H1 (cell line): Measurements from ENCODE around the gene TRNP1. TPM values are rescaled to one million over a fixed set of nuclear protein-coding genes. Genes with fewer than 3 reads are reported as not detected.

Experiments used
- BACH1 ChIP-seq: IDR thresholded peaks from 2 replicates; pipeline ENCODE4 v1.6.1; 2012; ENCODE audit warnings: low read length, improper control_type of control experiment
- CEBPB ChIP-seq: IDR thresholded peaks from 2 replicates; pipeline ENCODE4 v1.6.1; 2012; ENCODE audit warnings: low read depth, low read length
- EGR1 ChIP-seq: IDR thresholded peaks from 2 replicates; pipeline ENCODE4 v1.6.1; 2011; ENCODE audit warnings: low read depth, low read length, borderline replicate concordance
- EP300 ChIP-seq, 2 experiments: IDR thresholded peaks; 1 replicate in 1 of 2; 2 replicates in 1 of 2; pipeline ENCODE4 v1.6.1; 2011 to 2012; ENCODE audit warnings: low read depth in 2 of 2, low read length in 2 of 2, mild to moderate bottlenecking in 2 of 2, borderline replicate concordance in 1 of 2, inconsistent platforms in 1 of 2, moderate library complexity in 1 of 2
- EZH2 ChIP-seq: fragments of 200-600 bp; sonication (generic); IDR thresholded peaks from 2 replicates; pipeline ENCODE4 v1.7.1; 2012; ENCODE audit warnings: low read depth, mild to moderate bottlenecking, moderate library complexity, low read length, inconsistent platforms; ENCODE audit not compliant: severe bottlenecking
- GTF2F1 ChIP-seq: IDR thresholded peaks from 2 replicates; pipeline ENCODE4 v1.6.1; 2012; ENCODE audit warnings: low read depth, low read length, improper control_type of control experiment, borderline replicate concordance
- HDAC2 ChIP-seq, 2 experiments: fragments of 300-600 bp in 1 of 2; sonication (generic) in 1 of 2; IDR thresholded peaks; 2 replicates each; pipeline ENCODE4 v1.6.1; 2011 to 2012; ENCODE audit warnings: low read depth in 2 of 2, low read length in 2 of 2, mild to moderate bottlenecking in 2 of 2, moderate library complexity in 2 of 2, borderline replicate concordance in 1 of 2, inconsistent platforms in 1 of 2
- JUN ChIP-seq: IDR thresholded peaks from 2 replicates; pipeline ENCODE4 v1.6.1; 2011; ENCODE audit warnings: low read depth, mild to moderate bottlenecking, improper control_type of control experiment, low read length
- KDM1A ChIP-seq: fragments of 200-600, 300-600 bp; sonication (generic); IDR thresholded peaks from 2 replicates; pipeline ENCODE4 v1.7.1; 2016; ENCODE audit warnings: mild to moderate bottlenecking, low read length, borderline replicate concordance
- MAFK ChIP-seq: IDR thresholded peaks from 2 replicates; pipeline ENCODE4 v1.6.1; 2012; ENCODE audit warnings: low read depth, mild to moderate bottlenecking, improper control_type of control experiment, low read length
- MAX ChIP-seq: IDR thresholded peaks from 2 replicates; pipeline ENCODE4 v1.6.1; 2012; ENCODE audit warnings: inconsistent platforms
- POLR2AphosphoS5 ChIP-seq: IDR thresholded peaks from 2 replicates; pipeline ENCODE4 v1.6.1; 2011; ENCODE audit warnings: low read depth, low read length
- POU5F1 ChIP-seq: IDR thresholded peaks from 2 replicates; pipeline ENCODE4 v1.6.1; 2011; ENCODE audit warnings: low read depth, mild to moderate bottlenecking, low read length, moderate library complexity
- RBBP5 ChIP-seq: IDR thresholded peaks from 2 replicates; pipeline ENCODE4 v1.7.1; 2012; ENCODE audit warnings: low read depth, mild to moderate bottlenecking, inconsistent platforms, low read length, moderate library complexity, borderline replicate concordance
- SIX5 ChIP-seq: IDR thresholded peaks from 2 replicates; pipeline ENCODE4 v1.6.1; 2011; ENCODE audit warnings: mild to moderate bottlenecking, low read depth, low read length
- SP1 ChIP-seq: IDR thresholded peaks from 2 replicates; pipeline ENCODE4 v1.6.1; 2011; ENCODE audit warnings: low read depth, low read length
- SP2 ChIP-seq: IDR thresholded peaks from 2 replicates; pipeline ENCODE4 v1.6.1; 2012; ENCODE audit warnings: mild to moderate bottlenecking, low read length, inconsistent platforms
- TAF1 ChIP-seq: IDR thresholded peaks from 2 replicates; pipeline ENCODE4 v1.6.1; 2011; ENCODE audit warnings: mild to moderate bottlenecking, low read depth, low read length
- TAF7 ChIP-seq: optimal IDR thresholded peaks from 2 replicates; pipeline ENCODE3; 2011; ENCODE audit warnings: low read depth, mild to moderate bottlenecking, inconsistent platforms, low read length, moderate library complexity, borderline replicate concordance
- TBP ChIP-seq: IDR thresholded peaks from 2 replicates; pipeline ENCODE4 v1.6.1; 2011; ENCODE audit warnings: low read depth, low read length, improper control_type of control experiment
- polyA plus RNA-seq, 7 experiments: library from polyadenylated mRNA; depleted of rRNA in 3 of 7; stranded (reverse) in 5 of 7; unstranded in 2 of 7; fragments of >200 nt in 5 of 7; fragments of 200-250 nt in 2 of 7; gene quantifications; 1 replicate in 5 of 7; 2 replicates in 1 of 7; 4 replicates in 1 of 7; pipeline versions ENCODE4 v1.2.1 to v1.2.3, GENCODE V29; 2011 to 2013; ENCODE audit warnings: missing spikeins in 2 of 7, mixed read lengths in 2 of 7
- total RNA-seq: library from RNA; stranded (reverse); fragmentation: NEBNext Ultra II Directional; extraction: Animal tissue kit (Norgen Biotek cat#: 25700); gene quantifications from 2 replicates; pipeline ENCODE4 v1.2.1, GENCODE V29; 2021

TRNP1 gene
- total and polyA plus RNA-seq, 2 of the 8 experiments (the other 6 are each of a cell fraction or from before 2014, with no cell fraction given) = 51.7 to 102 TPM

GRCh38 chr1:27007909-27008582 is 14.6 kb downstream of the TRNP1 start (continued):
- TF ChIP-seq JUN (no peak), RBBP5 (peak; percentile 69), POLR2AphosphoS5 (peak; percentile 69), SIX5 (no peak), BACH1 (0 out of 2 replicates have a peak, but pooled peaks have one; percentile 7), GTF2F1 (no peak), EP300 (IDR thresholded peaks at IDR 0.05; ENCODE audit: borderline replicate concordance in 1 of 2, low read depth in 2 of 2, low read length in 2 of 2) (peak in 1 of 2 experiments; percentile 63; a peak in 1 of 3 replicates), POU5F1 (no peak), HDAC2 (IDR thresholded peaks at IDR 0.05; ENCODE audit: borderline replicate concordance in 1 of 2, low read depth in 2 of 2, low read length in 2 of 2) (0 out of 4 replicates have a peak, but pooled peaks of 1 of the 2 experiments have one; percentile 13), EGR1 (no peak), TBP (peak; percentile 42; the same call in 1 of the 2 replicates), KDM1A (no peak), SP2 (no peak), CEBPB (peak; percentile 79), MAFK (peak; percentile 43; the same call in 1 of the 2 replicates), TAF1 (peak; percentile 56; the same call in 1 of the 2 replicates), TAF7 (peak; percentile 70), SP1 (peak; percentile 45; the same call in 1 of the 2 replicates), MAX (0 out of 2 replicates have a peak, but pooled peaks have one; percentile 28), EZH2 (no peak)
